ENCODE data around the gene ARMC2. TPM values are rescaled to one million over a fixed set of nuclear protein-coding genes. Genes with fewer than 3 reads are reported as not detected.

The ARMC2 gene
- total RNA-seq, 6 experiments from 2014 or later, result 1.8 to 3.6 (median 2.7) TPM

DNA sequence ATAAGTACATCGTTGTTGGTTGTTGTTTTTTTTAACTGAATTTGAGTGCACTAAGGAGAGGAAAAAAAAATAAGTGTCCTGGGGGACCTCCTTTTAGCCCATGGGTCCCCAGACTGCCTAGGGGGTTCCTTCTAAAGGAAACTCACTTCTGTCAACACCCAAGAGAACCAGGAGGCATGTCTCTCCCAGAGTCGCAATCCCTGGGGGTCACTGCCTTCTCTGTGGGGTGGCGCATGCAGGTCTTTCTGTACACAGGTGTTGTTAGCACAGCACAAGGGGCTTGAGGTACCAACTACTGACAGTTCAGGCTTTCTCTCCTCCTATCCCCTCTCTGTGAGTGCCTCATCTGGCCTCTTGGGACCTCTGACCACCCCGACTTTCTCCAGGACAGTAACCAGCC is 7.3 kb upstream of the ARMC2 start:
- Mint-ChIP-seq H3K27me3 (ENCODE audit: insufficient read depth) (peaks cover 14% of the 10 kb centered on the region), H3K9me3 (no peaks in the 10 kb centered on the region), H3K4me3 (no peak overlapping the region), H3K36me3 (ENCODE audit: low read depth) (no peaks in the 10 kb centered on the region), H3K4me1 (ENCODE audit: low read depth) (peaks cover 3% of the 10 kb centered on the region), H3K27ac (no peak overlapping the region)
- TF ChIP-seq, protein P1, sequence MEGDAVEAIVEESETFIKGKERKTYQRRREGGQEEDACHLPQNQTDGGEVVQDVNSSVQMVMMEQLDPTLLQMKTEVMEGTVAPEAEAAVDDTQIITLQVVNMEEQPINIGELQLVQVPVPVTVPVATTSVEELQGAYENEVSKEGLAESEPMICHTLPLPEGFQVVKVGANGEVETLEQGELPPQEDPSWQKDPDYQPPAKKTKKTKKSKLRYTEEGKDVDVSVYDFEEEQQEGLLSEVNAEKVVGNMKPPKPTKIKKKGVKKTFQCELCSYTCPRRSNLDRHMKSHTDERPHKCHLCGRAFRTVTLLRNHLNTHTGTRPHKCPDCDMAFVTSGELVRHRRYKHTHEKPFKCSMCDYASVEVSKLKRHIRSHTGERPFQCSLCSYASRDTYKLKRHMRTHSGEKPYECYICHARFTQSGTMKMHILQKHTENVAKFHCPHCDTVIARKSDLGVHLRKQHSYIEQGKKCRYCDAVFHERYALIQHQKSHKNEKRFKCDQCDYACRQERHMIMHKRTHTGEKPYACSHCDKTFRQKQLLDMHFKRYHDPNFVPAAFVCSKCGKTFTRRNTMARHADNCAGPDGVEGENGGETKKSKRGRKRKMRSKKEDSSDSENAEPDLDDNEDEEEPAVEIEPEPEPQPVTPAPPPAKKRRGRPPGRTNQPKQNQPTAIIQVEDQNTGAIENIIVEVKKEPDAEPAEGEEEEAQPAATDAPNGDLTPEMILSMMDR (IDR thresholded peaks at IDR 0.05), result no peak
- no peak for DNase-seq

GRCh38 chr6:108841377-108841855 is 6.8 kb upstream of the ARMC2 start:
- DNase-seq, result no peak
- TF ChIP-seq, protein P1 (IDR thresholded peaks at IDR 0.05), result no peak
- Mint-ChIP-seq H3K27ac (no peak overlapping the region), H3K4me3 (no peak overlapping the region), H3K4me1 (ENCODE audit: low read depth) (no peaks in the 10 kb centered on the region), H3K9me3 (no peaks in the 10 kb centered on the region), H3K27me3 (ENCODE audit: insufficient read depth) (peaks cover 14% of the 10 kb centered on the region), H3K36me3 (ENCODE audit: low read depth) (no peaks in the 10 kb centered on the region)

- Mint-ChIP-seq H3K27me3 (ENCODE audit: insufficient read depth) (peaks cover 10% of the 10 kb centered on the region), H3K27ac (no peak overlapping the region), H3K9me3 (no peaks in the 10 kb centered on the region), H3K4me3 (no peak overlapping the region), H3K4me1 (ENCODE audit: low read depth) (peaks cover 15% of the 10 kb centered on the region), H3K36me3 (ENCODE audit: low read depth) (no peaks in the 10 kb centered on the region)
- TF ChIP-seq, protein P1 (IDR thresholded peaks at IDR 0.05), result no peak
- no peak for DNase-seq
Measured at GRCh38 chr6:108844135-108844534, 4.1 kb upstream of the ARMC2 start.

GRCh38 chr6:108845145-108845544 is 3.1 kb upstream of the ARMC2 start:
- no peaks in the 10 kb centered on the region for H3K36me3 Mint-ChIP-seq (ENCODE audit: low read depth)
- TF ChIP-seq, protein P1 (IDR thresholded peaks at IDR 0.05), result no peak
- no peaks in the 10 kb centered on the region for H3K9me3 Mint-ChIP-seq
- no peak overlapping the region for H3K27ac Mint-ChIP-seq
- H3K4me1 Mint-ChIP-seq (ENCODE audit: low read depth), result peaks cover 16% of the 10 kb centered on the region
- H3K4me3 Mint-ChIP-seq, result no peak overlapping the region
- no peak for DNase-seq
- H3K27me3 Mint-ChIP-seq (ENCODE audit: insufficient read depth), result peaks cover 10% of the 10 kb centered on the region

DNA sequence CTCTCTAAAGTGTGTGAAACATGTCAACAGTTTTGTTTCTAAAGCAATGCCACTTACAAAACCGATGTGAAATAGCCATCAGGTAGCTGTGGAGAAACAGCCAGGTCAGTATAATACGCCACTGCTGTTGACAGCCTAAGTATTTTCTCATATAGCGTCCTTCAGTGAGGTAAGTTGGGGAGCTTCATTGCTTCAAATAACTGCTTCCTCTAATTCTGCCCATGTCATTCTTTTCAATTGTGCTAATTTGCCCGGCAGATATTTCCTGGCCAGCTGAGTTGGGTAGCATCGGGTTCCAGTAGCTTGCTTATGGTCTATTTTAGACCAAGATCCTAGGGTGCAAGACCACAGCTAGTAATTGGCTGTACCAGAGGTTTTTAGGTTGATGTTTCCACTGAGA is 2.1 kb upstream of the ARMC2 start:
- peaks cover 16% of the 10 kb centered on the region for H3K4me1 Mint-ChIP-seq (ENCODE audit: low read depth)
- no peak overlapping the region for H3K4me3 Mint-ChIP-seq
- peaks cover 9% of the 10 kb centered on the region for H3K27me3 Mint-ChIP-seq (ENCODE audit: insufficient read depth)
- no peak overlapping the region for H3K27ac Mint-ChIP-seq
- H3K9me3 Mint-ChIP-seq, result no peaks in the 10 kb centered on the region
- TF ChIP-seq, protein P1 (IDR thresholded peaks at IDR 0.05), result no peak
- no peaks in the 10 kb centered on the region for H3K36me3 Mint-ChIP-seq (ENCODE audit: low read depth)
- no peak for DNase-seq

DNA sequence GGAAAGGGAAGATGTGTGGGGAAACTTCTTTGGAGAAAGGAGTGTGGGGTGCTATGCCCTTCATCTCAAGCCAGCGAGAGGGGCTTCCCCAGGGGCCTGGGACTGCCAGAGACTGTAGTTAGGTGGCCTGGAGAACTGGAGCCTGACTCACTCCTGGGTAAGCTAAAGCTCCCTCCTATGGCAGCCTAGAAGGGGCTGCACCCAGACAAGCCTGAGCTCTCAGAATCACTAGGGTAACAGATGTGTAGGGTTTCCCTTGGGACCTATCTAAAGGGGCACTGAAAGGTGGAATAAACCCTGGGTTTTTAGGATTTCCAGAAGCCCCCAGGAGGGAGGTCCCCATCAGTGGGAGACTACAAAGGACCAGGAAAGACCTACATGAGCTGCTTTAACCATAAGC is 1.6 kb upstream of the ARMC2 start:
- Mint-ChIP-seq H3K4me1 (ENCODE audit: low read depth) (peaks cover 16% of the 10 kb centered on the region), H3K36me3 (ENCODE audit: low read depth) (no peaks in the 10 kb centered on the region), H3K27ac (no peak overlapping the region), H3K27me3 (ENCODE audit: insufficient read depth) (peaks cover 7% of the 10 kb centered on the region), H3K4me3 (no peak overlapping the region), H3K9me3 (no peaks in the 10 kb centered on the region)
- TF ChIP-seq, protein P1 (IDR thresholded peaks at IDR 0.05), result no peak
- no peak for DNase-seq

Data from HFFc6 (cell line).